Motor neuron (in vitro differentiated cells): Measurements from ENCODE around the gene TPPP2. TPM values are rescaled to one million over a fixed set of nuclear protein-coding genes. Genes with fewer than 3 reads are reported as not detected.
"Not testable (repeated sequence)": the region's sequence is repeated elsewhere in the genome, so short reads cannot be mapped to it uniquely, and the experiment has no call there.

Experiments used
- ATAC-seq, 8 experiments: fragments of 200-7000 bp; cut with Tn5 transposase; replicated peaks in 6 of 8; 2 replicates each; pipeline ENCODE4 v1.8.0; 2021; ENCODE audit warnings: mild to moderate bottlenecking in 8 of 8, moderate library complexity in 8 of 8
- H3K27ac ChIP-seq, 2 donors: fragments of 250-450 bp; sonication (Bioruptor Pico); 2 replicates each; pipeline ENCODE4 v1.9.0; 2021; ENCODE audit warnings: antibody characterized with exemption in 2 of 2, mild to moderate bottlenecking in 2 of 2, moderate library complexity in 1 of 2
- H3K4me1 ChIP-seq, 2 donors: fragments of 250-450 bp; sonication (Bioruptor Pico); replicated peaks in 1 of 2; 2 replicates each; pipeline ENCODE4 v1.6.1; 2021; ENCODE audit warnings: antibody characterized with exemption in 2 of 2, mild to moderate bottlenecking in 2 of 2, moderate library complexity in 1 of 2
- H3K4me3 ChIP-seq, 5 donors: fragments of 250-450 bp; sonication (Bioruptor Pico); 2 replicates each; pipeline ENCODE4 v1.9.0; 2021; ENCODE audit warnings: antibody characterized with exemption in 5 of 5, mild to moderate bottlenecking in 5 of 5, moderate library complexity in 4 of 5
- WGBS, 10 experiments: fragments of 450-650 bp; shearing (Covaris generic); methylation state at CpG; one replicate each; pipeline ENCODE4 v1.0.0; 2022; 5-methylcytosine and 5-hydroxymethylcytosine counted together
- in situ Hi-C, 9 experiments: fragments of 400-800 bp; cut with MboI; loops; one replicate each; pipeline ENCODE4 v1.15.0; 2021; ENCODE audit warnings: low sequenced_read_pairs in 9 of 9, low pct_unique_long_range_greater_than_20kb in 2 of 9; ENCODE audit not compliant: unreplicated experiment in 9 of 9
- total RNA-seq, 8 experiments: library from RNA; unstranded; fragments of 300-600 nt; gene quantifications; 2 replicates each; pipeline versions ENCODE4 v1.2.3 to v1.2.4, GENCODE V29; 2022

Gene TPPP2
- total RNA-seq, 8 experiments from 2014 or later: 0.18 to 0.62 (median 0.38) TPM; not detected in 5

GRCh38 chr14:21032326-21033132, 2.5 kb downstream of the TPPP2 start:
- WGBS, 10 experiments: 34 to 93% (median 65%) methylated on average over 1 to 4 of the region's 5 CpGs; no CpG with 5 or more reads in 4 of the 10 experiments
- peak in 2 of 8 experiments; percentile 18 to 49 for ATAC-seq
- no peaks in the 10 kb centered on the region for H3K4me1 ChIP-seq
- H3K27ac ChIP-seq: no peak overlapping the region
- in situ Hi-C loops: no loop called here
- no peak overlapping the region for H3K4me3 ChIP-seq

DNA sequence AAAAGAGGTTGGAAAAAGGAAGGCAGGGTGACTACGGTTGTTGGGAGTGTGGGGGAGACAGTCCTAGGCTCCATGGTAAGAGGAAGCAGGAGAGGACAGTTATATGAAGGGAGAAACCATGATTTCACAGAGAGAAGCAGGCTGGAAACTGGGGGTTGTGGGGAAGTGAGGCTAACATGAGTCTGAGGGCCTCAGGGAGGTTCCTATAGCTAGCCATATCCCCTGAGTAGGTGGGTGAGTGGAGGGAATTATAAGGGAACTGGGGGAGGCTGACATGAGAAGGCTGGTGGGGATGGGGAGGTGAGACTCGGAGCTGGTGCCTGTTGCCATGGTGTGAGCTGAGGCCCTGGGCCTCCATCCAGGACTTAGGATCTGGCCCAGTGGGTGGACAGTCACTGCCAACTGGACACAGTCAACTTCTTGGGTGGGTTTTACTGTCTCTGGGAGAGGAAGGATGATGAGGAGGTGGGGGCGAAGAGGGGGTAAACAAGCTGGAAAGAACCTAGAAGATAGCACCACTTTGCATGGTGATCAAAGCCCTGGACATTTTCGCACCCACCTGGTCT, 3.2 kb downstream of the TPPP2 start:
- ATAC-seq: no peak
- no peak overlapping the region for H3K27ac ChIP-seq
- no peaks in the 10 kb centered on the region for H3K4me1 ChIP-seq
- in situ Hi-C loops: no loop called here
- 30 to 83% (median 68%) methylated on average over 1 to 3 of the region's 4 CpGs; no CpG with 5 or more reads in 6 of the 10 experiments for WGBS, 10 experiments
- H3K4me3 ChIP-seq: no peak overlapping the region

DNA sequence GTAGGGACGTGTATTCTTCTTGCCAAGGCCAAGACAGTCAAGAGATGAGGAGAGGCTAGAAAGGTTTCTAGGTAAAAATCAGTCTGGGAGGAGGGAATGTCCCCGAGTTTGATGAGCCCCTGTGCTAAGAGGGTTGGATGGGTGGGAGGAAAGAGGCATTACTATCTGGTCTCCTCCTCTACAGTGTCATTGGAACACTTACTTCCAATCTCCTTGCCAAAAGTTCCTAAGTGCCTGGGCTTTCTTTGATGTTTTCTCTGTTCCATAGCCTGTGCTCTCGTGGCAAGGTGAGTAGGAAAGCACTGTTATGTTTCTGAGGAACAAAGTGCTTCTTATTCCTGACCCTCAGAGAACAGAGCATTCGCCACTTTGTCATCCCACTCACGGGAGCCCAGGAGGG, 4.7 kb downstream of the TPPP2 start, which contains the start of gene RNASE13:
Gene RNASE13, minus strand, starts transcription at position 101 of the 400 bp plus-strand sequence. CDS start 519 bp downstream, outside the sequence.
- in situ Hi-C loops: no loop called here
- H3K27ac ChIP-seq: no peak within 1 kb of the TSS
- no peak for ATAC-seq
- H3K4me3 ChIP-seq: no peak within 1 kb of the TSS
- 16 to 100% (median 33%) methylated on average over 1 to 5 of the region's 5 CpGs for WGBS, 10 experiments
- H3K4me1 ChIP-seq: no peaks in the 10 kb centered on the region

GRCh38 chr14:21036751-21037150, 6.7 kb downstream of the TPPP2 start:
- 85 to 100% (median 90%) methylated on average over 2 to 4 of the region's 7 CpGs; no CpG with 5 or more reads in 6 of the 10 experiments for whole genome bisulfite sequencing, 10 experiments
- no peak overlapping the region for H3K27ac ChIP-seq
- no peak for ATAC-seq
- in situ Hi-C loops: no loop called here
- H3K4me1 ChIP-seq: no peaks in the 10 kb centered on the region
- no peak overlapping the region for H3K4me3 ChIP-seq

DNA sequence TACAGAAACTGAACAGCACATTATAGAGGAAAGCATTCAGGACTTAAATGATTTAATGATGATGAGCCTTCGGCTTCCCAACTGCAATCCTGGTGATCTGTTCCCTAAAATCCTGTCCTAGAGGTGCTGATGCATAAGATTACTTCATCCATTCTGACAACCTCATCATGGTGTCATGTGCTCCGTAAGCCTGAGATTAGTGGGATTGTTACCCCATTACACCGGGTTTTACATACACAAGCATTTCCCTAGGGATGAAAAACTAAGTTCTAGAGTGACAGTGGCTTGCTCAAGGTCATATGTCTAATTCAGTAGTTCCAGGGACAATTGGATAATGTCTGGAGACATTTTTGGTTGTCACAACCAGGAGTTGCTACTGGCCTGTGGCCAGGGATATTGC, 7.1 kb downstream of the TPPP2 start:
- 0 to 100% (median 83%) methylated on average over 1 to 2 of the region's 3 CpGs; no CpG with 5 or more reads in 5 of the 10 experiments for WGBS, 10 experiments
- in situ Hi-C loops: no loop called here
- no peak overlapping the region for H3K4me3 ChIP-seq
- peak in 1 of 8 experiments; percentile 36 for ATAC-seq
- no peak overlapping the region for H3K27ac ChIP-seq
- no peaks in the 10 kb centered on the region for H3K4me1 ChIP-seq

- peak in 3 of 8 experiments; percentile 46 to 71 (median 57) for ATAC-seq
- WGBS, 10 experiments: 21 to 80% (median 56%) methylated on average over 1 to 9 of the region's 10 CpGs
- Histone ChIP-seq H3K4me1 (no peaks in the 10 kb centered on the region), H3K4me3 (no peak overlapping the region), H3K27ac (no peak overlapping the region)
- in situ Hi-C loops: no loop called here
Measured at GRCh38 chr14:21038441-21039422, 8.7 kb downstream of the TPPP2 start.

- no peak overlapping the region for H3K27ac ChIP-seq
- H3K4me3 ChIP-seq: no peak overlapping the region
- peak; percentile 69 to 91 (median 78) for ATAC-seq
- 55 to 90% (median 64%) methylated on average over 2 to 8 of the region's 8 CpGs; no CpG with 5 or more reads in 1 of the 10 experiments for WGBS, 10 experiments
- in situ Hi-C loops: no loop called here
- H3K4me1 ChIP-seq: no peaks in the 10 kb centered on the region
Measured at GRCh38 chr14:21039585-21040369, 9.8 kb downstream of the TPPP2 start.

GRCh38 chr14:21040370-21040925, 10.4 kb downstream of the TPPP2 start:
- WGBS, 10 experiments: 67 to 88% (median 82%) methylated on average over 2 to 8 of the region's 8 CpGs
- no peak for ATAC-seq
- Histone ChIP-seq H3K4me1 (no peaks in the 10 kb centered on the region), H3K4me3 (no peak overlapping the region), H3K27ac (no peak overlapping the region)
- in situ Hi-C loops: no loop called here

- H3K4me3 ChIP-seq, H3K4me1 ChIP-seq, ATAC-seq, in situ Hi-C loops, H3K27ac ChIP-seq: not testable (repeated sequence)
- 36 to 100% (median 75%) methylated on average over 1 to 3 of the region's 3 CpGs; no CpG with 5 or more reads in 3 of the 10 experiments for WGBS, 10 experiments
Measured at GRCh38 chr14:21040941-21041340, 10.9 kb downstream of the TPPP2 start.

DNA sequence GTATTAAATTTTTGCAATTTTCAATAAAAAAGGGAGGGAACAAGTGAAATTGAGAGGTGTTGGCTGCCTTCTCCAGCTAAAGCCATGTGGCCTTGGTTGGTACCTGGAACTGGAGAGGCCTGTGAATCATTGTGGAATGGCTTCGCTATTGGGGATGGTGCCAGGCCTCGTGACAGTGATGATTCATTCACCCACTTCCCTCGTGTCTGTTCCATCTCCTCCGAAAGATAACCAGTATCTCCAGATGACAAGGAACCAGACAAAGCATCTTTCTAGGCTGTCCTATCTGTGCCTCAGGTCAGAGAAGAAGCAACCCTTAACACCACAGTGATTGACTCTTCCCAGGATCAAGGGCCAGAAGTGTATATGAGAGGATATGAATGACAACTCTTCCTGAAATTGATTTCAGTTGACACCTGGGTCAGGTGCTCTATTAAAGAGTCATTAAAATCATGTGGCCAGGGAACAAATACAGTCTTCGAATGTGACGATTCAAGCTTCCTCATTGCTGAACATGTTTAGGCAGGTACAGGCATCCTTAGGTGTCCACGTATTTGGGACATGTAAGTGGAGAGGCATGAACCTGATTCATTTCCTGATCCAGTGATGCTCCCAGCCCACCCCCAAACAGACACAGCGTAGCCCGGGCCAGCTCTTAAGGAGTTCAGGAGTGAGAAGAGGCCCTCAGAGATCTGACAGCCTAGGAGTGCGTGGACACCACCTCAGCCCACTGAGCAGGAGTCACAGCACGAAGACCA, 11.8 kb downstream of the TPPP2 start, which contains the start of gene RNASE7:
Gene RNASE7, plus strand, starts transcription at position 687 of the 758 bp plus-strand sequence. CDS start 631 bp downstream, outside the sequence.
- H3K4me1 ChIP-seq: no peaks in the 10 kb centered on the region
- H3K4me3 ChIP-seq: no peak within 1 kb of the TSS
- WGBS, 10 experiments: 17 to 82% (median 77%) methylated on average over 2 to 10 of the region's 11 CpGs; no CpG with 5 or more reads in 2 of the 10 experiments
- in situ Hi-C loops: no loop called here
- no peak within 1 kb of the TSS for H3K27ac ChIP-seq
- peak in 2 of 8 experiments; percentile 24 to 43 for ATAC-seq

DNA sequence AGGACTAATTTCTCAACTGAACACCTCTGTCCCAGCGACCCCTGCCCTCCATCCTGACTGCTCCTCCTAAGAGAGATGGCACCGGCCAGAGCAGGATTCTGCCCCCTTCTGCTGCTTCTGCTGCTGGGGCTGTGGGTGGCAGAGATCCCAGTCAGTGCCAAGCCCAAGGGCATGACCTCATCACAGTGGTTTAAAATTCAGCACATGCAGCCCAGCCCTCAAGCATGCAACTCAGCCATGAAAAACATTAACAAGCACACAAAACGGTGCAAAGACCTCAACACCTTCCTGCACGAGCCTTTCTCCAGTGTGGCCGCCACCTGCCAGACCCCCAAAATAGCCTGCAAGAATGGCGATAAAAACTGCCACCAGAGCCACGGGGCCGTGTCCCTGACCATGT, 12.9 kb downstream of the TPPP2 start:
- Histone ChIP-seq H3K27ac (no peak overlapping the region), H3K4me3 (no peak overlapping the region), H3K4me1 (no peaks in the 10 kb centered on the region)
- peak in 3 of 8 experiments; percentile 24 to 33 (median 26) for ATAC-seq
- WGBS, 10 experiments: 20 to 92% (median 67%) methylated on average over 1 to 7 of the region's 8 CpGs; no CpG with 5 or more reads in 1 of the 10 experiments
- in situ Hi-C loops: no loop called here
